ENCODE measurements around the gene LIM2. TPM values are rescaled to one million over a fixed set of nuclear protein-coding genes. Genes with fewer than 3 reads are reported as not detected.

The LIM2 gene
- total RNA-seq, 4 donors from 2014 or later: not detected

DNA sequence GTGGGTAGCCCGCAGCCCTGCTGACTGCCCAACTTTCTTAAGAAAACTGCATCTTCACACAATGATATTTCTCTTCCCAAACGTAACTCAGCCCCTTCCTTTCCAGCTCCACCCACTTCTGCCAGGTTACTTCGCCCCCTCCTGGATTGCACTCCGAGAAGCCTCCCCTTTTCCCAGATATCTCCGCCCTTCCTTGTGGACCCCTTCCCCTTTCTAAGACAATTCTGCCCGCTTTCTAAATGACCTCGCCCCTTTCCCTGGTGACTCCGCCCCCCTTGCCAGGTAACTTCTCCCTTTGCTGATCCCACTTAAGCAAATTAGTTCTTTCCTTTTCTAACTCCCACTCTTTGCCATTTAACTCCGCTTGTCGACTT, 48.5 kb downstream of the LIM2 start:
- Histone ChIP-seq H3K36me3 (no peaks in the 10 kb centered on the region), H3K4me3 (peak overlapping the region; percentile 69), H3K9me3 (no peaks in the 10 kb centered on the region), H3K27ac (peak overlapping the region; percentile 35), H3K27me3 (no peaks in the 10 kb centered on the region), H3K4me1 (peaks cover 19% of the 10 kb centered on the region)
- no peak for DNase-seq (ENCODE audit: low spot score in 2 of 2)
- TF ChIP-seq POLR2AphosphoS5 (IDR thresholded peaks at IDR 0.05) (no peak), POLR2A (IDR thresholded peaks at IDR 0.05) (no peak), EP300 (IDR thresholded peaks at IDR 0.05) (no peak)
- TF ChIP-seq, protein P1, sequence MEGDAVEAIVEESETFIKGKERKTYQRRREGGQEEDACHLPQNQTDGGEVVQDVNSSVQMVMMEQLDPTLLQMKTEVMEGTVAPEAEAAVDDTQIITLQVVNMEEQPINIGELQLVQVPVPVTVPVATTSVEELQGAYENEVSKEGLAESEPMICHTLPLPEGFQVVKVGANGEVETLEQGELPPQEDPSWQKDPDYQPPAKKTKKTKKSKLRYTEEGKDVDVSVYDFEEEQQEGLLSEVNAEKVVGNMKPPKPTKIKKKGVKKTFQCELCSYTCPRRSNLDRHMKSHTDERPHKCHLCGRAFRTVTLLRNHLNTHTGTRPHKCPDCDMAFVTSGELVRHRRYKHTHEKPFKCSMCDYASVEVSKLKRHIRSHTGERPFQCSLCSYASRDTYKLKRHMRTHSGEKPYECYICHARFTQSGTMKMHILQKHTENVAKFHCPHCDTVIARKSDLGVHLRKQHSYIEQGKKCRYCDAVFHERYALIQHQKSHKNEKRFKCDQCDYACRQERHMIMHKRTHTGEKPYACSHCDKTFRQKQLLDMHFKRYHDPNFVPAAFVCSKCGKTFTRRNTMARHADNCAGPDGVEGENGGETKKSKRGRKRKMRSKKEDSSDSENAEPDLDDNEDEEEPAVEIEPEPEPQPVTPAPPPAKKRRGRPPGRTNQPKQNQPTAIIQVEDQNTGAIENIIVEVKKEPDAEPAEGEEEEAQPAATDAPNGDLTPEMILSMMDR (IDR thresholded peaks at IDR 0.05): no peak
- under 1% methylated on average over 10 of the region's 10 CpGs for WGBS

DNA sequence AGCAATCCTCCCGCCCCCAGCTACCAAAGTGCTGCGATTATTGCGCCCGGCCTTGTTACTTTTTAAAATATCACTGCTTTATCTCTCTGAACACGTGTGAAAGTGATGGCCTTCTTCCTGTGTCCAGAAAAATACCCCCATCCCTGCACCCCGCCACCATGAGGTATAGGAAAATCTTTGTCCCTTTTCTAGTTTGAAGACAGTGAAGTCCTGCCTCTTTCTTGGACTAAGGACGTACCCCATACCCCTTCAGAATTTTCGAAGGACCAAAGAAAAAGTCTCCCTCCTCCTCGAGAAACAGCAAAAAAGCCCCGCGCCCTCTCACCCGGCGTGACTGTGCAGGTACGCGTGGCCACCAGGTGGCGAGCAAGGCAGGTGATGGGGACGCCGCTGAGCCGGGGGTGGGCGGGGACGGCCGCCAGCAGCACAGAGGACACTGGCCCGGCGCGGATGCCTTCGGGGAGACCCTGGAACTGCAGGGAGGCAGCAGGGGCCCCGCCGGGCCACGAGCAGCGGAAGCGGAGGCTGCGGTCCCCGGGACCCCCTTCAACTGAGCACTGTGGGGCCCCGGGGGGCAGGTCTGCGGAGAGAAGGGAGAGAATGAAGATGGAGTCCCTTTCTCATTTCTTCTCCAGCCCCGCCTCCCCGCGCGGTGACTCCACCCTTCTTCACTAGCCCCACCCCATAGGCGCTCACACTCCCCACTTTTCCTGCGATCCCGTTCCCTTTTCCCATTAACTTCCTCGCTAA, 49.0 kb downstream of the LIM2 start:
- no peaks in the 10 kb centered on the region for H3K9me3 ChIP-seq
- peaks cover 19% of the 10 kb centered on the region for H3K4me1 ChIP-seq
- WGBS: 7% methylated on average over 30 of the region's 43 CpGs
- TF ChIP-seq, protein P1 (IDR thresholded peaks at IDR 0.05): peak; percentile 75 to 89
- TF ChIP-seq POLR2AphosphoS5 (IDR thresholded peaks at IDR 0.05) (no peak), POLR2A (IDR thresholded peaks at IDR 0.05) (no peak), EP300 (IDR thresholded peaks at IDR 0.05) (no peak)
- H3K4me3 ChIP-seq: peak overlapping the region; percentile 69
- peak; percentile 91 for DNase-seq (ENCODE audit: low spot score in 2 of 2)
- H3K27me3 ChIP-seq: no peaks in the 10 kb centered on the region
- H3K27ac ChIP-seq: peak overlapping the region; percentile 35
- H3K36me3 ChIP-seq: no peaks in the 10 kb centered on the region

DNA sequence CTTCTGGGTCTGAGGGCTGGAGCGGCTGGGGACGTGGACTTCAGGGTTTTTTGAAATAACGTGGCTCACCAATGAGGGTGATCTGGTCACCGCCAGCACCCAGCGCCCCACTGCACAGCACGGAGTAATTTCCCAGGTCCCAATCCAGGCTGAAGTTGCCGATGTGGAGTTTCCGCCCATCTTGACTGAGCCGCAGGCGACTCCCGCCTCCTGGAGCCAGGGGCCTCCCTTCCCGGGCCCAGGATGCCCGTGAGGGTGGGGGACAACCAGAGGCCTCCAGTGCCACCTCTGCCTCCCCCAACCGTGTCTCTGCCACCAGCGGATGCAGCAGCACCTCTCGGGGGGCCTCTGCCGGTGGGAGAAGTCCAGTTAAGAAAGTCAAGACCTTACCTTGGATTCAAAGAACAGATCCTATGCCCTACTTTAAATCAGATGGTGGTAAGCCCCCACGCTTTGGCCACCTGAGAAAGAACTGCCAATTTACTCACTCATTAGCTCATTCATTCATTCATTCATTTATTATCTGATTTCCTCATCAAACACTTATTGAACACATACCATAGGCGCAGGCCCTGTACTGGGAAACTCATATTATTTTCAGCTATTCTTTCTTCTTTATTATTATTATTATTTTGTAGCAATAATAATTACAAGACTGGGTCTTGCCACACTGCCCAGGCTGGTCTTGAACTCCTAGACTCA, 49.8 kb downstream of the LIM2 start:
- Histone ChIP-seq H3K9me3 (no peaks in the 10 kb centered on the region), H3K4me1 (peaks cover 19% of the 10 kb centered on the region), H3K27me3 (no peaks in the 10 kb centered on the region), H3K4me3 (no peak overlapping the region), H3K36me3 (no peaks in the 10 kb centered on the region), H3K27ac (no peak overlapping the region)
- TF ChIP-seq EP300 (IDR thresholded peaks at IDR 0.05) (no peak), POLR2A (IDR thresholded peaks at IDR 0.05) (no peak), POLR2AphosphoS5 (IDR thresholded peaks at IDR 0.05) (no peak)
- TF ChIP-seq, protein P1 (IDR thresholded peaks at IDR 0.05): no peak
- DNase-seq (ENCODE audit: low spot score in 2 of 2): no peak
- 81% methylated on average over 15 of the region's 19 CpGs for WGBS

DNA sequence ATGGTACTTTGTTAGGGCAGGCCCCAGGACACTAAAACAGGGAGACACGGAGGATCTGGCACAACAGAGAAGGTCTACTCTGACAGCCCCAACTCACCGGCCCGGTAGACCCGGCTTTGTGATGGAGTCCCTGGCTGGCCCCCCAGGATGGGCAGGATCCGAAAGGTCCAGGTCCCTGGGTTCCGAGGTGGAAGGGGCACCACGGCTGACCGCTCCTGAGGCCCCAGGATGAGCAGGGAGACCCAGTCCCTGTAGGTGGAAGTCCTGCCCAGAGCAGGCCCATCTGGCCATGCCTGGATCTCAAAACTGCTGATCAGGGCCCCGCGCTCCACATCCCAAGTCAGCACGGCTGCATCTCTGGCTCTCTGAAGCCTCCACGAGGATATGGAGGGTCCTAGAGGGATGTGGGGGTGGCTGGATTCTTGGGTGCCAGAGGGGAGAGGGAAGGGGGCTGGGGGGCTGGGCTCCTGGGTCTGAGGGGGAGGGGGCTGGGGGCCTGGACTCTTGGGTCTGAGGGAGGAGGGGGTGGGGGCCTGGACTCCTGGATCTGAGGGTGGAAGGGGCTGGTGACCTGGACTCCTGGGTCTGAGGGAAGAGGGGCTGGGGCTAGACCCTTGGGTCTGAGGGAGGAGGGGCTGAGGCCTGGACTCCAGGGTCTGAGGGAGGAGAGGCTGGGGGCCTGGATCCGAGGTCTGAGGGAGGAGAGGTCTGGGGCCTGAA, 50.5 kb downstream of the LIM2 start:
- no peaks in the 10 kb centered on the region for H3K36me3 ChIP-seq
- TF ChIP-seq POLR2AphosphoS5 (IDR thresholded peaks at IDR 0.05): no peak
- no peak for TF ChIP-seq POLR2A (IDR thresholded peaks at IDR 0.05)
- no peak for TF ChIP-seq EP300 (IDR thresholded peaks at IDR 0.05)
- TF ChIP-seq, protein P1 (IDR thresholded peaks at IDR 0.05): no peak
- no peak overlapping the region for H3K4me3 ChIP-seq
- H3K4me1 ChIP-seq: peaks cover 19% of the 10 kb centered on the region
- DNase-seq (ENCODE audit: low spot score in 2 of 2): no peak
- H3K27ac ChIP-seq: no peak overlapping the region
- WGBS: 96% methylated on average over 6 of the region's 13 CpGs
- no peaks in the 10 kb centered on the region for H3K27me3 ChIP-seq
- no peaks in the 10 kb centered on the region for H3K9me3 ChIP-seq

All from suprapubic skin (tissue), 4 donors.